A549 (cell line): ENCODE measurements around the gene WNT9A.

ENCODE experiments used
- FOSL2 ChIP-seq, 2 experiments: fragments of 450-650 bp in 1 of 2; fragments of >200 bp in 1 of 2; sonication (Bioruptor Twin) in 1 of 2; formaldehyde crosslinking; IDR thresholded peaks; 2 replicates each; pipeline versions ENCODE4 v1.5.0 to v1.6.1; 2016 to 2020; ENCODE audit warnings: mild to moderate bottlenecking in 1 of 2, moderate library complexity in 1 of 2
- JUN ChIP-seq, 2 experiments: fragments of >200 bp; sonication (Bioruptor Twin); formaldehyde crosslinking; IDR thresholded peaks; 2 replicates in 1 of 2; 3 replicates in 1 of 2; pipeline ENCODE4 v1.6.1; 2016 to 2017
- KDM1A ChIP-seq: fragments of 200-600 bp; sonication (generic); IDR thresholded peaks from 2 replicates; pipeline ENCODE4 v1.6.1; 2016; ENCODE audit warnings: low read depth, mild to moderate bottlenecking
- SMC3 ChIP-seq: fragments of >200 bp; sonication (Bioruptor Twin); formaldehyde crosslinking; IDR thresholded peaks from 3 replicates; pipeline ENCODE4 v1.6.1; 2018; ENCODE audit warnings: inconsistent platforms
- TF ChIP-seq, protein P1 (sequence below): fragments of 250-450 bp; sonication (Bioruptor Pico); IDR thresholded peaks from 2 replicates; pipeline ENCODE4 v1.5.0; 2020; ENCODE audit warnings: low read depth, mild to moderate bottlenecking, moderate library complexity
- TF ChIP-seq, protein P2 (sequence below): fragments of >200 bp; sonication (Bioruptor Twin); formaldehyde crosslinking; IDR thresholded peaks from 3 replicates; pipeline ENCODE4 v1.5.1; 2016
- TF ChIP-seq, protein P3 (sequence below): fragments of 450-650 bp; IDR thresholded peaks from 2 replicates; pipeline ENCODE4 v1.6.1; 2014; ENCODE audit warnings: antibody characterized with exemption

DNA sequence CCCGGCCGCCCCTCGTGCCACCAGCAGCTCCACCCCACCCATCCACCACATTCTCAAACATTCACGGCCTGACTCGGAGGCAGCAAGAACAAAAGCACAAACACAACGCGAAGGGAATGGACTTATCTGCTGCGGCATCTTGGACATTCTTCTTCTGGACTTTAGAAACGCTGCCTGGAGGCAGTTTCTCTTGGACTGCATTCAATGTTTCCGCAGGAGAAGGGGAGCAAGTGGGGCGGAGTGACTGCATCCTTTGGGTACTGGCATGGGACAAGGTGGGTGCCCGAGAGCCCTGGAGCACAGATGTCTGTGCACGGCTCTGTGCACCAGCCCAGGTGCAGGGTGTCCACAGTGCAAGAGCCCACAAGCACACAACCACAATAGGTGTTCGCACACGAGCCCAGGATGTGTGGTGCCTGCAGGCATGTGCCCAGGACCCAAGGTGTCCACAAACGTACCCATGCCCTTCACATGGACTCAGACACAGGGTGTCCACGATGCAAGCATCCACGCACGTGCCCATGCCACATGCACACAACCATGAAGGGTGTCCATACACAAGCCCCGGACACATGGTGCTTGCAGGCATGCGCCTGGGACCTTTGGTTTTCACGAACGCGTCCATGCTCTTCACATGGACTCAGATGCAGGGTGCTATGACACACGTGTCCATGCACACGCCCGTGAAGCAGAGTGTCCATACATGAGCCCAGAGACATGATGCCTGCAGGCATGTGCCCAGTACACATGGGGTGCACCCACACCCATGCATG, 53.6 kb downstream of the WNT9A start:
- TF ChIP-seq JUN (IDR thresholded peaks at IDR 0.05) (no peak), FOSL2 (IDR thresholded peaks at IDR 0.05) (no peak), FOSL2 (CRISPR knock-in tag; IDR thresholded peaks at IDR 0.05) (no peak), SMC3 (no peak), KDM1A (no peak)
- TF ChIP-seq, protein P1, sequence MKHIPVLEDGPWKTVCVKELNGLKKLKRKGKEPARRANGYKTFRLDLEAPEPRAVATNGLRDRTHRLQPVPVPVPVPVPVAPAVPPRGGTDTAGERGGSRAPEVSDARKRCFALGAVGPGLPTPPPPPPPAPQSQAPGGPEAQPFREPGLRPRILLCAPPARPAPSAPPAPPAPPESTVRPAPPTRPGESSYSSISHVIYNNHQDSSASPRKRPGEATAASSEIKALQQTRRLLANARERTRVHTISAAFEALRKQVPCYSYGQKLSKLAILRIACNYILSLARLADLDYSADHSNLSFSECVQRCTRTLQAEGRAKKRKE, result no peak
- TF ChIP-seq, protein P2, sequence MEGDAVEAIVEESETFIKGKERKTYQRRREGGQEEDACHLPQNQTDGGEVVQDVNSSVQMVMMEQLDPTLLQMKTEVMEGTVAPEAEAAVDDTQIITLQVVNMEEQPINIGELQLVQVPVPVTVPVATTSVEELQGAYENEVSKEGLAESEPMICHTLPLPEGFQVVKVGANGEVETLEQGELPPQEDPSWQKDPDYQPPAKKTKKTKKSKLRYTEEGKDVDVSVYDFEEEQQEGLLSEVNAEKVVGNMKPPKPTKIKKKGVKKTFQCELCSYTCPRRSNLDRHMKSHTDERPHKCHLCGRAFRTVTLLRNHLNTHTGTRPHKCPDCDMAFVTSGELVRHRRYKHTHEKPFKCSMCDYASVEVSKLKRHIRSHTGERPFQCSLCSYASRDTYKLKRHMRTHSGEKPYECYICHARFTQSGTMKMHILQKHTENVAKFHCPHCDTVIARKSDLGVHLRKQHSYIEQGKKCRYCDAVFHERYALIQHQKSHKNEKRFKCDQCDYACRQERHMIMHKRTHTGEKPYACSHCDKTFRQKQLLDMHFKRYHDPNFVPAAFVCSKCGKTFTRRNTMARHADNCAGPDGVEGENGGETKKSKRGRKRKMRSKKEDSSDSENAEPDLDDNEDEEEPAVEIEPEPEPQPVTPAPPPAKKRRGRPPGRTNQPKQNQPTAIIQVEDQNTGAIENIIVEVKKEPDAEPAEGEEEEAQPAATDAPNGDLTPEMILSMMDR, result no peak
- TF ChIP-seq, protein P3, sequence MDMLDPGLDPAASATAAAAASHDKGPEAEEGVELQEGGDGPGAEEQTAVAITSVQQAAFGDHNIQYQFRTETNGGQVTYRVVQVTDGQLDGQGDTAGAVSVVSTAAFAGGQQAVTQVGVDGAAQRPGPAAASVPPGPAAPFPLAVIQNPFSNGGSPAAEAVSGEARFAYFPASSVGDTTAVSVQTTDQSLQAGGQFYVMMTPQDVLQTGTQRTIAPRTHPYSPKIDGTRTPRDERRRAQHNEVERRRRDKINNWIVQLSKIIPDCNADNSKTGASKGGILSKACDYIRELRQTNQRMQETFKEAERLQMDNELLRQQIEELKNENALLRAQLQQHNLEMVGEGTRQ, result no peak
